ENCODE data around the gene WDCP. TPM values are rescaled to one million over a fixed set of nuclear protein-coding genes. Genes with fewer than 3 reads are reported as not detected.

WDCP gene
- total RNA-seq, 1 experiment from 2014 or later = 36.9 TPM

DNA sequence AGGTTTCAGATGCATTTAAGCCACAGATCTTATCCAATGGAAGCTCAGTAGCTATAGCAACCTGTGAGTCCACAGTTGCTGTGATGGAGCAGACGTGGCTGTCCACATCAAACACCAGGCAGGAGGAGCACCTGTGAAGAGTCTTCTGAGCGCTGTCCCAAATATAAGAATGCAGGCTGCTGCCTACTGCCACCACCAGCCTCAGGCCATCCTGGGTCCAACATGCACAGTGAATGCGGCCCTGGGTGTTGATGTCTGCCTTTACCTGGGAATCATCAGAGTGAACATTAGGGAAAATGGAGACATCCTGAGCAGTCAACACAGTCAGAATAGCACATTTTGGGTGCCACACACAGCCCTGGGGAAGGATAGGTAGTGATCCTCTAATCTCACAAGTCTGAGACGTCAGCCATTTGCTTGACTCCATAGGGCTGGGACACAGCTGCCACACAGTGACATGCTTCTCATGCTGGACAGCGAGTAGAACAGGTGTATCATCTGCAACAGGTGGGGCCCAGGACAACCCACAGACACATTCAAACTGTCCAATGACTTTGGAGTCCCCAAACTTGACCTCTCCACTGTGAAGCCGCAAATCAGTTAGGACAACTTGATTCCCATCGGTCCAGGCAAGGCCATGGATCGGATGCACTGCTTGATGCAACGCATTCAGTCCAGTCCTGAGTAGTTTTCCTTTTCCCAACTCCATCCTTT lies 8.2 kb downstream of the WDCP start:
- H2BK20ac ChIP-seq (ENCODE audit: low read depth, low read length, poor library complexity, severe bottlenecking) = no peak overlapping the region
- H2BK5ac ChIP-seq (ENCODE audit: insufficient read length, low read length) = no peak overlapping the region
- H3K56ac ChIP-seq (ENCODE audit: insufficient read length, low read depth, low read length) = no peak overlapping the region
- H3K27ac ChIP-seq (ENCODE audit: insufficient read length, low read depth, low read length) = no peak overlapping the region
- H2BK12ac ChIP-seq (ENCODE audit: insufficient read length, low read depth, low read length) = no peak overlapping the region
- no peaks in the 10 kb centered on the region for H3K4me1 ChIP-seq (ENCODE audit: insufficient read depth, low read length)
- Mint-ChIP-seq H3K27me3 (ENCODE audit: low read depth) (no peaks in the 10 kb centered on the region), H3K4me3 (no peak overlapping the region), H3K9me3 (no peaks in the 10 kb centered on the region), H3K27ac (no peak overlapping the region; a peak in 1 of 7 replicates), H3K36me3 (ENCODE audit: insufficient read depth in 1 of 3, low read depth in 3 of 3) (peaks cover 14 to 40% (median 39%) of the 10 kb centered on the region in 3 experiments), H3K4me1 (peaks cover 0 to 2% of the 10 kb centered on the region in 2 experiments; a peak in 1 of 4 replicates)
- H3K79me1 ChIP-seq (ENCODE audit: insufficient read depth, low read depth, low read length, poor library complexity, severe bottlenecking) = peaks cover 5% of the 10 kb centered on the region
- no peak overlapping the region for H3K18ac ChIP-seq (ENCODE audit: insufficient read length, low read depth, low read length)
- H3K4me2 ChIP-seq (ENCODE audit: insufficient read depth, insufficient read length, low read length) = no peak overlapping the region
- H3K14ac ChIP-seq (ENCODE audit: insufficient read depth, low read length) = no peak overlapping the region
- no peaks in the 10 kb centered on the region for H3K9me3 ChIP-seq (ENCODE audit: control insufficient read depth, low read depth, low read length)
- no peak overlapping the region for H2BK15ac ChIP-seq (ENCODE audit: low read depth, low read length)
- no peak overlapping the region for H2AK5ac ChIP-seq (ENCODE audit: insufficient read length, low read length)
- H3K4ac ChIP-seq (ENCODE audit: low read depth, low read length) = no peak overlapping the region
- H4K5ac ChIP-seq (ENCODE audit: insufficient read length, low read depth, low read length) = no peak overlapping the region
- H3K9ac ChIP-seq (ENCODE audit: extremely low read depth, insufficient read length, low read length) = no peak overlapping the region
- WGBS (ENCODE audit: extremely low coverage, insufficient read length, low lambda C conversion rate) = no CpG with 5 or more reads among the region's 9 CpGs
- no peak overlapping the region for H4K91ac ChIP-seq (ENCODE audit: insufficient read length, low read depth, low read length)
- no peak overlapping the region for H2AFZ ChIP-seq (ENCODE audit: low read length)
- no peak overlapping the region for H3K23ac ChIP-seq (ENCODE audit: insufficient read length, low read depth, low read length)
- no peaks in the 10 kb centered on the region for H3K23me2 ChIP-seq (ENCODE audit: insufficient read length, low read depth, low read length, poor library complexity, severe bottlenecking)
- H3T11ph ChIP-seq (ENCODE audit: low read length) = no peak overlapping the region
- H3K27me3 ChIP-seq (ENCODE audit: insufficient read depth, low read length) = no peaks in the 10 kb centered on the region
- no peak for TF ChIP-seq CTCF (conservative IDR thresholded peaks at IDR 0.05)
- no peak overlapping the region for H4K8ac ChIP-seq (replicated peaks; ENCODE audit: insufficient read length, low read depth, low read length)
- H3K79me2 ChIP-seq (ENCODE audit: insufficient read depth, low read length) = peaks cover 2% of the 10 kb centered on the region; the same call in 1 of the 2 replicates
- H2BK120ac ChIP-seq (ENCODE audit: low read depth, low read length, poor library complexity, severe bottlenecking) = no peak overlapping the region
- DNase-seq = no peak
- no peaks in the 10 kb centered on the region for H4K20me1 ChIP-seq (ENCODE audit: control insufficient read depth, insufficient read depth, insufficient read length)
